ENCODE measurements around the gene CMTM5. TPM values are rescaled to one million over a fixed set of nuclear protein-coding genes. Genes with fewer than 3 reads are reported as not detected.

The CMTM5 gene
- total RNA-seq, 1 donor from 2014 or later: not detected

GRCh38 chr14:23364164-23365035, 12.4 kb upstream of the CMTM5 start:
- peak overlapping the region; percentile 43 for H3K4me3 ChIP-seq (ENCODE audit: low read depth, low read length)
- no peak for TF ChIP-seq CTCF (IDR thresholded peaks at IDR 0.05; ENCODE audit: insufficient read depth, low read length, poor library complexity, severe bottlenecking)
- no peaks in the 10 kb centered on the region for H3K36me3 ChIP-seq (ENCODE audit: control insufficient read depth, insufficient read depth, low read length)
- no peak for DNase-seq (ENCODE audit: low read depth)
- H3K27me3 ChIP-seq (ENCODE audit: control insufficient read depth, insufficient read depth, low read length): peaks cover 17% of the 10 kb centered on the region

- Histone ChIP-seq H3K36me3 (ENCODE audit: control insufficient read depth, insufficient read depth, low read length) (no peaks in the 10 kb centered on the region), H3K27me3 (ENCODE audit: control insufficient read depth, insufficient read depth, low read length) (peaks cover 17% of the 10 kb centered on the region), H3K4me3 (ENCODE audit: low read depth, low read length) (peak within 1 kb of the TSS; percentile 43)
- DNase-seq (ENCODE audit: low read depth): no peak
- TF ChIP-seq CTCF (IDR thresholded peaks at IDR 0.05; ENCODE audit: insufficient read depth, low read length, poor library complexity, severe bottlenecking): no peak
Measured at GRCh38 chr14:23365036-23365731, 11.7 kb upstream of the CMTM5 start, which contains the start of gene EFS. Gene EFS, minus strand, starts transcription at chr14:23365172. Its CDS starts 147 bp downstream, at chr14:23365025.

GRCh38 chr14:23365732-23366425, 11.0 kb upstream of the CMTM5 start:
- no peak for TF ChIP-seq CTCF (IDR thresholded peaks at IDR 0.05; ENCODE audit: insufficient read depth, low read length, poor library complexity, severe bottlenecking)
- Histone ChIP-seq H3K27me3 (ENCODE audit: control insufficient read depth, insufficient read depth, low read length) (peaks cover 17% of the 10 kb centered on the region), H3K36me3 (ENCODE audit: control insufficient read depth, insufficient read depth, low read length) (no peaks in the 10 kb centered on the region), H3K4me3 (ENCODE audit: low read depth, low read length) (peak overlapping the region; percentile 43)
- DNase-seq (ENCODE audit: low read depth): peak; percentile 16

- Histone ChIP-seq H3K27me3 (ENCODE audit: control insufficient read depth, insufficient read depth, low read length) (peaks cover 17% of the 10 kb centered on the region), H3K4me3 (ENCODE audit: low read depth, low read length) (peak overlapping the region; percentile 43), H3K36me3 (ENCODE audit: control insufficient read depth, insufficient read depth, low read length) (no peaks in the 10 kb centered on the region)
- DNase-seq (ENCODE audit: low read depth): no peak
- no peak for TF ChIP-seq CTCF (IDR thresholded peaks at IDR 0.05; ENCODE audit: insufficient read depth, low read length, poor library complexity, severe bottlenecking)
Measured at GRCh38 chr14:23366426-23366921, 10.4 kb upstream of the CMTM5 start.

GRCh38 chr14:23370221-23370620, 6.6 kb upstream of the CMTM5 start:
- no peak for DNase-seq (ENCODE audit: low read depth)
- no peak overlapping the region for H3K4me3 ChIP-seq (ENCODE audit: low read depth, low read length)
- no peak for TF ChIP-seq CTCF (IDR thresholded peaks at IDR 0.05; ENCODE audit: insufficient read depth, low read length, poor library complexity, severe bottlenecking)
- H3K27me3 ChIP-seq (ENCODE audit: control insufficient read depth, insufficient read depth, low read length): peaks cover 17% of the 10 kb centered on the region
- no peaks in the 10 kb centered on the region for H3K36me3 ChIP-seq (ENCODE audit: control insufficient read depth, insufficient read depth, low read length)
